Transverse colon (tissue), 4 donors: ENCODE measurements around the gene NQO1. TPM values are rescaled to one million over a fixed set of nuclear protein-coding genes. Genes with fewer than 3 reads are reported as not detected.

ENCODE experiments used
- DNase-seq: peaks from one replicate; pipeline ENCODE4 v3.0.0-alpha.2; 2019
- H3K27ac ChIP-seq, 4 donors: fragments of 200-600 bp; sonication (generic); 2 replicates each; pipeline ENCODE4 v1.5.1; 2016 to 2018; ENCODE audit warnings: inconsistent platforms in 4 of 4
- H3K27me3 ChIP-seq: fragments of 200-600 bp; sonication (generic); 2 replicates; pipeline ENCODE4 v1.5.1; 2017; ENCODE audit warnings: inconsistent platforms
- H3K36me3 ChIP-seq, 4 donors: fragments of 200-600 bp; sonication (generic); 2 replicates each; pipeline ENCODE4 v1.5.1; 2017 to 2019; ENCODE audit warnings: inconsistent platforms in 4 of 4
- H3K4me1 ChIP-seq, 4 donors: fragments of 200-600 bp; sonication (generic); 2 replicates each; pipeline ENCODE4 v1.5.1; 2017 to 2020; ENCODE audit warnings: inconsistent platforms in 4 of 4
- H3K4me3 ChIP-seq, 4 donors: fragments of 200-600 bp; sonication (generic); 1 replicate in 1 of 4; 2 replicates in 3 of 4; pipeline versions ENCODE4 v1.5.1 to v1.6.1; 2017 to 2019; ENCODE audit warnings: inconsistent platforms in 4 of 4
- H3K9me3 ChIP-seq, 2 donors: fragments of 200-600 bp; sonication (generic); 2 replicates each; pipeline ENCODE4 v1.5.1; 2017 to 2019; ENCODE audit warnings: inconsistent platforms in 2 of 2
- EP300 ChIP-seq: sonication (generic); formaldehyde crosslinking; IDR thresholded peaks from one replicate; pipeline ENCODE4 v1.6.1; 2017; ENCODE audit warnings: antibody characterized with exemption, low read depth
- POLR2A ChIP-seq: fragments of 450-650 bp; IDR thresholded peaks from one replicate; pipeline ENCODE4 v1.6.1; 2016; ENCODE audit warnings: antibody characterized with exemption, mild to moderate bottlenecking, moderate library complexity
- POLR2AphosphoS5 ChIP-seq, 3 donors: sonication (generic); formaldehyde crosslinking; IDR thresholded peaks; one replicate each; pipeline ENCODE4 v1.6.1; 2016; ENCODE audit warnings: antibody characterized with exemption in 3 of 3
- WGBS, 2 donors: methylation state at CpG; one replicate each; pipeline ENCODE4 v1.1.5; 2018; ENCODE audit warnings: low coverage in 1 of 2; 5-methylcytosine and 5-hydroxymethylcytosine counted together
- in situ Hi-C, 4 donors: fragments of 200-750 bp; cut with MboI; loops; one replicate each; pipeline versions ENCODE4 v1.15.0 to v1.15.1; 2017; ENCODE audit warnings: low sequenced_read_pairs in 3 of 4, low pct_ligation_motif_present in 1 of 4, low pct_unique_long_range_greater_than_20kb in 1 of 4
- intact Hi-C: fragments of 100-400 bp; cut with DNase I; formaldehyde crosslinking; loops from one replicate; pipeline ENCODE4 v1.15.1; 2023; ENCODE audit warnings: low total_unique reads
- total RNA-seq, 4 donors: library from RNA; depleted of rRNA; stranded (reverse); fragments of >200 nt; gene quantifications; one replicate each; pipeline ENCODE4 v1.1.0, GENCODE V29; 2016
- TF ChIP-seq, protein P1 (sequence below), 5 experiments: fragments of 200-600 bp in 3 of 5; fragments of 450-650 bp in 2 of 5; sonication (generic) in 3 of 5; IDR thresholded peaks; 1 replicate in 2 of 5; 2 replicates in 3 of 5; pipeline ENCODE4 v1.5.1; 2016 to 2017; ENCODE audit warnings: antibody characterized with exemption in 5 of 5, inconsistent platforms in 3 of 5, mild to moderate bottlenecking in 2 of 5, moderate library complexity in 1 of 5

The NQO1 gene
- total RNA-seq, 4 donors from 2014 or later, result 9.0 to 296 (median 165) TPM

DNA sequence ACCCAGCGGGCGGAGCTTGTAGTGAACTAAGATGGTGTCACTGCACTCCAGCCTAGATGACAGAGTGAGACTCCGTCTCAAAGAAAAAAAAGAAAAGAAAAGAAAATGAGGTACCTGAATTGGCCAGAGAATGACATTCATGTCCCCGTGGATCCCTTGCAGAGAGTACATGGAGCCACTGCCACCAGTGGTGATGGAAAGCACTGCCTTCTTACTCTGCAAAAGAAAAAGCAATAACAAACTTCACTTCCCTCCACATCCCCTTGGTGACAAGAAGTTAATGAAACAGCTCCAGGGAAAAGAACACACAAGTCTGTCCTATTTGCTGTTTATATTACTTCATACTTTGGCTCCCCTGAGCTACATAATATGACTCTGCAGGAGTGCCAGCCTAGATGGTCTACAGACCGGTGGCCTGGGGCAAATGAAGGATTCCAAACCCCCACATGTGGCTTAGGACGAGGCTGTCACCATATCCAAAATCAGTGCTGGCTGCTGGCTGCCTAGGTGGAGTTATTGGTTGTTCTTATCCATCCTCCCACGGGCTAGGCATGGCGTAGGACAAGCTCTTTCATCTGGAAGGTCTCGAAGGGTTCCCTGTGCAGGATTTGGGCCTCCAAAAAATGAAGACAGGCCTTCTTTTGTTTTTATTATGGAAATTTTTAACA is 13.3 kb downstream of the NQO1 start:
- H3K36me3 ChIP-seq, result peaks cover 0 to 13% (median 3%) of the 10 kb centered on the region in 4 donors
- peaks cover 0 to 28% (median 4%) of the 10 kb centered on the region in 4 donors for H3K4me1 ChIP-seq
- intact Hi-C loops (no loop called here), in situ Hi-C loops (loop anchor here in 1 of 4 donors (25.0 kb wide), 1 partner anchor 326 kb away; the partner anchor contains the start of gene TERF2)
- TF ChIP-seq, protein P1, sequence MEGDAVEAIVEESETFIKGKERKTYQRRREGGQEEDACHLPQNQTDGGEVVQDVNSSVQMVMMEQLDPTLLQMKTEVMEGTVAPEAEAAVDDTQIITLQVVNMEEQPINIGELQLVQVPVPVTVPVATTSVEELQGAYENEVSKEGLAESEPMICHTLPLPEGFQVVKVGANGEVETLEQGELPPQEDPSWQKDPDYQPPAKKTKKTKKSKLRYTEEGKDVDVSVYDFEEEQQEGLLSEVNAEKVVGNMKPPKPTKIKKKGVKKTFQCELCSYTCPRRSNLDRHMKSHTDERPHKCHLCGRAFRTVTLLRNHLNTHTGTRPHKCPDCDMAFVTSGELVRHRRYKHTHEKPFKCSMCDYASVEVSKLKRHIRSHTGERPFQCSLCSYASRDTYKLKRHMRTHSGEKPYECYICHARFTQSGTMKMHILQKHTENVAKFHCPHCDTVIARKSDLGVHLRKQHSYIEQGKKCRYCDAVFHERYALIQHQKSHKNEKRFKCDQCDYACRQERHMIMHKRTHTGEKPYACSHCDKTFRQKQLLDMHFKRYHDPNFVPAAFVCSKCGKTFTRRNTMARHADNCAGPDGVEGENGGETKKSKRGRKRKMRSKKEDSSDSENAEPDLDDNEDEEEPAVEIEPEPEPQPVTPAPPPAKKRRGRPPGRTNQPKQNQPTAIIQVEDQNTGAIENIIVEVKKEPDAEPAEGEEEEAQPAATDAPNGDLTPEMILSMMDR (IDR thresholded peaks at IDR 0.05), result no peak
- TF ChIP-seq POLR2A (no peak), POLR2AphosphoS5 (IDR thresholded peaks at IDR 0.05) (no peak), EP300 (no peak)
- no peaks in the 10 kb centered on the region for H3K9me3 ChIP-seq
- DNase-seq, result no peak
- WGBS, 2 donors, result 87 to 93% methylated on average over 7 to 9 of the region's 9 CpGs
- no peaks in the 10 kb centered on the region for H3K27me3 ChIP-seq
- no peak overlapping the region for H3K4me3 ChIP-seq
- no peak overlapping the region for H3K27ac ChIP-seq

DNA sequence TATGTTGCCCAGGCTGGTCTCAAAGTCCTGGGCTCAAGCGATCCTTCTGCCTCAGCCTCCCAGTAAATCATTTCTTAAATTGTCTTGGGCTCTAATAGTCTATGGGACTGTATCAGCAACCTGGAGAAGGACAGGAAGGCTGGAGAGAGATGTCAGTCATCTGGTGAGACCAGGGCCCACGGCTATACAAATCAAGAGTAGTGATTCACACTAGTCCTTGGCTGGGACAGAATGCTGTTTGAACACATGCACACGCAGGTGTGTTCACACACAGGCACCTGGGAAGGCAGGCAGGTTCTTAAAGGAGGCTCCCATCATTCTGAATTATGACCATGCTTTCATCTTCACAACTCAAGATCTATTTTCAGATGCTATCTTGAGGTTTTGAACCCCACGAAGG is 14.1 kb downstream of the NQO1 start:
- no peak for DNase-seq
- no peak for TF ChIP-seq POLR2AphosphoS5 (IDR thresholded peaks at IDR 0.05)
- TF ChIP-seq, protein P1 (IDR thresholded peaks at IDR 0.05), result no peak
- no peak for TF ChIP-seq POLR2A
- in situ Hi-C loops, result loop anchor here in 1 of 4 donors (25.0 kb wide), 1 partner anchor 325 kb away; the partner anchor contains the start of gene TERF2
- Histone ChIP-seq H3K27me3 (no peaks in the 10 kb centered on the region), H3K36me3 (peaks cover 0 to 13% (median 3%) of the 10 kb centered on the region in 4 donors), H3K27ac (peak overlapping the region in 1 of 4 donors; percentile 40), H3K4me3 (no peak overlapping the region), H3K4me1 (peaks cover 0 to 28% (median 4%) of the 10 kb centered on the region in 4 donors), H3K9me3 (no peaks in the 10 kb centered on the region)
- intact Hi-C loops, result no loop called here
- 67 to 85% methylated on average over 1 to 4 of the region's 4 CpGs for WGBS, 2 donors

DNA sequence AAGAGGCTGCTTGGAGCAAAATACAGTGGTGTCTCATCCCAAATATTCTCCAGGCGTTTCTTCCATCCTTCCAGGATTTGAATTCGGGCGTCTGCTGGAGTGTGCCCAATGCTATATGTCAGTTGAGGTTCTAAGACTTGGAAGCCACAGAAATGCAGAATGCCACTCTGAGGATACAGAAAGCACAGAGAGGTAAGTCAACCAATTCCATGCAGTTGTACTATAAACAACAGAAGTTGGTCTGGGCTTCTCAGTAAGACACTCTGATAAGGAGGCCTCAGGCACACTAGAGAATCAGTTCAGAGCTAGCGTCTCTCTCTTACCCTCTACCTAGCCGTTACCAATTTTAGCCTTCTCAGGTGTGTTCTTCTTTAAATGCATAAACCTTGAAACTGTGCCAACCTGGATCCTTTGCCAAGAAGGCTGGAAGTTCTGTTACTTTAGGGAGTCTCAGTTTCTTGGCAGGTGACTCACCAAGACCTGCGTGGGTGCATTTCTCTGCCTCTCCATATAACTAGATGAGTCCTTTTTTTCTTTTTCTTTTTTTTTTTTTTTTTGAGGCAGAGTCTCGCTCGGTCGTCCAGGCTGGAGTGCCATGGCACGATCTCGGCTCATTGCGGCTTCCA is 15.1 kb downstream of the NQO1 start:
- Histone ChIP-seq H3K4me3 (no peak overlapping the region), H3K27me3 (no peaks in the 10 kb centered on the region), H3K36me3 (peaks cover 0 to 13% (median 3%) of the 10 kb centered on the region in 4 donors), H3K27ac (peak overlapping the region in 2 of 4 donors; percentile 40 to 45), H3K4me1 (peaks cover 0 to 33% (median 9%) of the 10 kb centered on the region in 4 donors), H3K9me3 (no peaks in the 10 kb centered on the region)
- DNase-seq, result peak; percentile 56
- 65 to 66% methylated on average over 8 to 12 of the region's 12 CpGs for WGBS, 2 donors
- intact Hi-C loops, result no loop called here
- TF ChIP-seq, protein P1 (IDR thresholded peaks at IDR 0.05), result no peak
- no peak for TF ChIP-seq POLR2A
- no peak for TF ChIP-seq POLR2AphosphoS5 (IDR thresholded peaks at IDR 0.05)
- no peak for TF ChIP-seq EP300
- in situ Hi-C loops, result loop anchor here in 1 of 4 donors (25.0 kb wide), 1 partner anchor 324 kb away; the partner anchor contains the start of gene TERF2

DNA sequence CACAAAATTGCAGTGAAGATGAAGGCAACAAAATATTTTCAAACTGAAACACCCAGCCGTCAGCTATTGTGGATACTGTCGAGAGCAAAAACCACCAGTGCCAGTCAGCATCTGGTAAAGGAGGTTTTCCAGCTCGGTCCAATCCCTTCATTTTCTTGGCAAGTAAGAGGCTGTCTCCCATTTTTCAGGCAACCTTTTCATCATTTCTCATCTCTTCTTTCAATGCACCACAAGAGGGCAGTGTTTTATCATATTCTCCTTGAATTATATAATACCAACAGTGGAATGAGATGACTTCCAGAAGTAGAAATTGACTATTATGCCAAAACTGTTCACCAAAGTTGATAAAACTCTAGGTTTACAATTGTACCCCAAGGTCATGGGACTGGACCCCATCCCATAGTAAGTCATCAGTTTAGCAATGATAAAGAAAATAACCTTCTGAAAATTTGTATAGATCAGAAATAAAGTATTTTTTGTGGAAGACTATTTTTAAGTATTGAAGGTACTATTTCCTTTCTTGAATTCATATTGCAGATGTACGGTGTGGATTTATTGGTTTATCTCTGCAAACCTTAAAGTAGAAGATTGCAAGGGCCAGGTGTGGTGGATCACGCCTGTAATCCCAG is 16.8 kb downstream of the NQO1 start:
- TF ChIP-seq EP300 (no peak), POLR2AphosphoS5 (IDR thresholded peaks at IDR 0.05) (peak in 1 of 3 donors; percentile 42), POLR2A (no peak)
- TF ChIP-seq, protein P1 (IDR thresholded peaks at IDR 0.05), result peak; percentile 71 to 88 (median 73)
- no peaks in the 10 kb centered on the region for H3K27me3 ChIP-seq
- no peak overlapping the region for H3K4me3 ChIP-seq
- WGBS, 2 donors, result 27 to 38% methylated on average over 3 to 5 of the region's 5 CpGs
- H3K36me3 ChIP-seq, result peaks cover 0 to 13% (median 3%) of the 10 kb centered on the region in 4 donors
- no peak for DNase-seq
- peaks cover 0 to 38% (median 12%) of the 10 kb centered on the region in 4 donors for H3K4me1 ChIP-seq
- H3K27ac ChIP-seq, result peak overlapping the region in 3 of 4 donors; percentile 25 to 56 (median 37)
- in situ Hi-C loops, result loop anchor here in 3 of 4 donors (10.0 to 25.0 kb wide), 2 partner anchors 45 to 322 kb away; partner anchors contain the start of genes NOB1 (in 2 of the 3) and TERF2 (in 1 of the 3)
- intact Hi-C loops, result no loop called here
- no peaks in the 10 kb centered on the region for H3K9me3 ChIP-seq
